Esophagus muscularis mucosa (tissue), 4 donors: ENCODE measurements around the gene AMOTL1. TPM values are rescaled to one million over a fixed set of nuclear protein-coding genes. Genes with fewer than 3 reads are reported as not detected.

ENCODE experiments used
- DNase-seq: peaks from one replicate; pipeline ENCODE4 v3.0.0-alpha.2; 2017; ENCODE audit errors: extremely low spot score
- H3K27ac ChIP-seq, 4 donors: fragments of 200-600 bp; sonication (generic); replicated peaks in 1 of 4; 1 replicate in 3 of 4; 2 replicates in 1 of 4; pipeline ENCODE4 v1.5.1; 2016 to 2019; ENCODE audit warnings: mild to moderate bottlenecking in 1 of 4
- H3K27me3 ChIP-seq, 4 donors: fragments of 200-600 bp; sonication (generic); one replicate each; pipeline versions ENCODE4 v1.5.1 to v1.6.0; 2016 to 2019
- H3K36me3 ChIP-seq, 4 donors: fragments of 200-600 bp; sonication (generic); one replicate each; pipeline ENCODE4 v1.5.1; 2016 to 2019
- H3K4me1 ChIP-seq, 4 donors: fragments of 200-600 bp; sonication (generic); one replicate each; pipeline ENCODE4 v1.5.1; 2016 to 2019
- H3K4me3 ChIP-seq, 4 donors: fragments of 200-600 bp; sonication (generic); 1 replicate in 2 of 4; 2 replicates in 2 of 4; pipeline ENCODE4 v1.5.1; 2016 to 2019; ENCODE audit warnings: mild to moderate bottlenecking in 4 of 4, moderate library complexity in 1 of 4
- H3K9me3 ChIP-seq, 4 donors: fragments of 200-600 bp; sonication (generic); 1 replicate in 3 of 4; 2 replicates in 1 of 4; pipeline ENCODE4 v1.5.1; 2016 to 2019
- EP300 ChIP-seq: sonication (generic); formaldehyde crosslinking; IDR thresholded peaks from one replicate; pipeline ENCODE4 v1.6.1; 2017; ENCODE audit warnings: antibody characterized with exemption
- POLR2A ChIP-seq: fragments of 450-650 bp; IDR thresholded peaks from one replicate; pipeline ENCODE4 v1.6.1; 2017; ENCODE audit warnings: antibody characterized with exemption, moderate library complexity, mild to moderate bottlenecking, low read depth
- POLR2AphosphoS5 ChIP-seq, 2 donors: sonication (generic); formaldehyde crosslinking; IDR thresholded peaks; one replicate each; pipeline ENCODE4 v1.6.1; 2017; ENCODE audit warnings: antibody characterized with exemption in 2 of 2
- WGBS: methylation state at CpG from one replicate; pipeline ENCODE4 v1.1.5; 2018; 5-methylcytosine and 5-hydroxymethylcytosine counted together
- intact Hi-C: fragments of 100-400 bp; cut with DNase I; formaldehyde crosslinking; loops from one replicate; pipeline ENCODE4 v1.15.1; 2023
- total RNA-seq, 4 donors: library from RNA; depleted of rRNA; stranded (reverse); fragments of >200 nt; gene quantifications; one replicate each; pipeline versions ENCODE4 v1.1.0 to v1.2.1, GENCODE V29; 2016
- TF ChIP-seq, protein P1 (sequence below), 3 experiments: fragments of 200-600 bp in 2 of 3; fragments of 450-650 bp in 1 of 3; sonication (generic) in 2 of 3; IDR thresholded peaks; one replicate each; pipeline ENCODE4 v1.5.1; 2017 to 2019; ENCODE audit warnings: antibody characterized with exemption in 3 of 3, mild to moderate bottlenecking in 2 of 3, moderate library complexity in 1 of 3

Gene AMOTL1
- total RNA-seq, 4 donors from 2014 or later = 172 to 259 (median 182) TPM

DNA sequence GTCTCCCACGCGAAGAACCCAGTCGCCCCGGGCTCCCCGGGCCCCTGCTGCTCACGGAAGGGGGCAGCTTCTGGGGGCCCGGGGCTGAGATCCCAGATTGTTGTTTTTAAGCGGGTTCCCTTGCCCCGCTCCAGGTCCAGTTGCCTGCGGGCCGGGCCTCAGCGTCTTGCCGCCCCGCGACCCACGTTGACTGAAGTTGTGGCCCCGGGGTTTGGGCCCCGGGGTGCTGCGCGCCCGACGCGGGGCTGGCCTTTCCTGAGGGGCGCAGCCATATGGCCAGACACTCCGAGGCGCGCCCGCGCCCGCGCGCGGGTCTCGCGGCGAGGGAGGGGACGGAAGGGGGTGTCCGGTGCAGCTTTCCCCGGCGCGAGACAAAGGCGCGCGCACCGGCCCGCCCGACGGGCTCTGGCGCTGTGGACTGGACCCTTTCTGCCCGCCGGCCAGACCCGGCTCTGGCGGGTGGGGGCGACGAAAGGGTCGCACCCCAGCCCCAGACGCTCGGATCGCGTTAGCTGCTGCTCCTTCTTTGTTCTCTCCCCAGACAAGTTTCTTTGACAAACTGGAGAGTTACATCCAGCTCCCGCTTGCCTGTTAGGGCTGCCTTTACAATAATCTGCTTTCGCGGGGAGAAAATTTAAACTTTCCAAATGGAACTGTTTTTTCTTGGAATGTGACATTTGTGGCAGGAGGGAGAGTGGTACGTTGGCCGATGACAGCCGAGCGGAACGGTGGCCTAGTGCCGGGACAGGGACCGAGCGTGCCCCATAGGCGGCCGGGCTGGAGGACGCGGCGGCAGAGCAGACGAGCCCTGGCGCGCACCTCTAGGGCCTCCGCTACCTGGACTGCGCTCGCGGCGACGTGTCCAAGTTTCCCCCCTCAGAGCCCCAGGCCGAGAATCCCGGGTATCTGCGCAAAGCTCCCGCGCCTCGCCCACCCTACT, 716 bp downstream of the AMOTL1 start:
- WGBS = under 1% methylated on average over 15 of the region's 91 CpGs
- TF ChIP-seq POLR2AphosphoS5 (IDR thresholded peaks at IDR 0.05) = peak; percentile 3 to 45
- TF ChIP-seq, protein P1, sequence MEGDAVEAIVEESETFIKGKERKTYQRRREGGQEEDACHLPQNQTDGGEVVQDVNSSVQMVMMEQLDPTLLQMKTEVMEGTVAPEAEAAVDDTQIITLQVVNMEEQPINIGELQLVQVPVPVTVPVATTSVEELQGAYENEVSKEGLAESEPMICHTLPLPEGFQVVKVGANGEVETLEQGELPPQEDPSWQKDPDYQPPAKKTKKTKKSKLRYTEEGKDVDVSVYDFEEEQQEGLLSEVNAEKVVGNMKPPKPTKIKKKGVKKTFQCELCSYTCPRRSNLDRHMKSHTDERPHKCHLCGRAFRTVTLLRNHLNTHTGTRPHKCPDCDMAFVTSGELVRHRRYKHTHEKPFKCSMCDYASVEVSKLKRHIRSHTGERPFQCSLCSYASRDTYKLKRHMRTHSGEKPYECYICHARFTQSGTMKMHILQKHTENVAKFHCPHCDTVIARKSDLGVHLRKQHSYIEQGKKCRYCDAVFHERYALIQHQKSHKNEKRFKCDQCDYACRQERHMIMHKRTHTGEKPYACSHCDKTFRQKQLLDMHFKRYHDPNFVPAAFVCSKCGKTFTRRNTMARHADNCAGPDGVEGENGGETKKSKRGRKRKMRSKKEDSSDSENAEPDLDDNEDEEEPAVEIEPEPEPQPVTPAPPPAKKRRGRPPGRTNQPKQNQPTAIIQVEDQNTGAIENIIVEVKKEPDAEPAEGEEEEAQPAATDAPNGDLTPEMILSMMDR (IDR thresholded peaks at IDR 0.05) = no peak
- Histone ChIP-seq H3K27me3 (no peaks in the 10 kb centered on the region), H3K4me3 (peak overlapping the region; percentile 69 to 98 (median 86)), H3K27ac (peak overlapping the region; percentile 90 to 99 (median 96)), H3K36me3 (no peaks in the 10 kb centered on the region), H3K9me3 (no peaks in the 10 kb centered on the region), H3K4me1 (peaks cover 22 to 79% (median 67%) of the 10 kb centered on the region in 4 donors)
- DNase-seq = no peak
- intact Hi-C loops = loop anchor here (10.0 kb wide), 1 partner anchor 144 kb away; no protein-coding TSS in a partner anchor

DNA sequence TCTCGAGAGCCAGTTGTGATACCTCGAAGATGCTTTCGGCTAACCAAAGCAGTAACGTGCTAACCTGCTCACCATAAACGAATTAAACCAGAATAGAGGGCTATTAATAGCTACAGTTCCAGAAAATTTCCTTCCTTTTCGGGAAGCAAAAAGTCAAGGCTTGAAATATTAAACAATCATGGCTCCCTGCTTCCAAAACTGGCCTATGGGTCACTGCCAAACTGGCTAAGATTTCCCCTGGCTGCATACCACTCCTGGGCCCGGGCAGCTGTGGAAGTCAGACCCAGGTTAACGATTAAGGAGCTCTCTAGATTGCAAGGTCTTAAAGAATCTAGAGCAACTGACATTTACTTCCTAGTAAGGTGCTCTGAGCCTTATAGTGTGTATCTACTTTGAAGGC, 1.7 kb downstream of the AMOTL1 start:
- DNase-seq = no peak
- Histone ChIP-seq H3K4me1 (peaks cover 32 to 84% (median 74%) of the 10 kb centered on the region in 4 donors), H3K27me3 (no peaks in the 10 kb centered on the region), H3K4me3 (peak overlapping the region; percentile 69 to 98 (median 86)), H3K36me3 (no peaks in the 10 kb centered on the region), H3K9me3 (no peaks in the 10 kb centered on the region), H3K27ac (peak overlapping the region; percentile 90 to 99 (median 96))
- TF ChIP-seq POLR2AphosphoS5 (IDR thresholded peaks at IDR 0.05) (no peak), EP300 (no peak), POLR2A (no peak)
- TF ChIP-seq, protein P1 (IDR thresholded peaks at IDR 0.05) = no peak
- WGBS = 10% methylated on average over 8 of the region's 8 CpGs
- intact Hi-C loops = loop anchor here (10.0 kb wide), 2 partner anchors 105 to 145 kb away; no protein-coding TSS in a partner anchor

DNA sequence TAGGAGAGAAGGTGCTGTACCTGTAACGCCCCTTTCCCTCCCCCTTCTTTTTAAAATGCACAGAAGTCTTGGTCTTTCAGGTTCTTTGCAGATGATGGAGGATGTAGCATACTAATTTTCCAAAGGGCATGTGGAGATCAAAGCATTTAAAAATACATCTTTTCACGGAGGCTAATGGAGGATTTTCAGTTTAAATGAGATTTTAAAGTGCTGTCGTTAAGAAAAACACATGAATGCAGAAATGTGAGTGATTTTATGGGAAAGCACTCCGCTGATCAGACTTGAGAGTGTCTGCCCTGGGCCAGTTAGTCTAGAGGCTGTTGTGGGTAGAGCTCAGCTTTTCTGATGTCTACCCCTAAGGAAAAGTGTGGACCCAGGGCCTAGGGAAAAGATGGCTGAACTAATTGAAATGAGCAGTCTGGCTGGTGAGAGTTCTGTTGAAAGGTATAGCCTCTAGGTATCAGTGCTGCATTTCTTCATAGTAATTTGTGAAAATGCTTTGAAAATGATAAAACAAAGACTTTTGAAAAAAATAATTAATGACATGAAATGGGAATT, 2.5 kb downstream of the AMOTL1 start:
- no peaks in the 10 kb centered on the region for H3K9me3 ChIP-seq
- TF ChIP-seq POLR2AphosphoS5 (IDR thresholded peaks at IDR 0.05) = no peak
- H3K27ac ChIP-seq = peak overlapping the region; percentile 90 to 99 (median 96)
- no peaks in the 10 kb centered on the region for H3K36me3 ChIP-seq
- 41% methylated on average over 4 of the region's 4 CpGs for WGBS
- peak overlapping the region; percentile 69 to 98 (median 86) for H3K4me3 ChIP-seq
- no peaks in the 10 kb centered on the region for H3K27me3 ChIP-seq
- DNase-seq = no peak
- peaks cover 38 to 86% (median 78%) of the 10 kb centered on the region in 4 donors for H3K4me1 ChIP-seq
- intact Hi-C loops = loop anchor here (10.0 kb wide), 1 partner anchor 104 kb away; no protein-coding TSS in a partner anchor

DNA sequence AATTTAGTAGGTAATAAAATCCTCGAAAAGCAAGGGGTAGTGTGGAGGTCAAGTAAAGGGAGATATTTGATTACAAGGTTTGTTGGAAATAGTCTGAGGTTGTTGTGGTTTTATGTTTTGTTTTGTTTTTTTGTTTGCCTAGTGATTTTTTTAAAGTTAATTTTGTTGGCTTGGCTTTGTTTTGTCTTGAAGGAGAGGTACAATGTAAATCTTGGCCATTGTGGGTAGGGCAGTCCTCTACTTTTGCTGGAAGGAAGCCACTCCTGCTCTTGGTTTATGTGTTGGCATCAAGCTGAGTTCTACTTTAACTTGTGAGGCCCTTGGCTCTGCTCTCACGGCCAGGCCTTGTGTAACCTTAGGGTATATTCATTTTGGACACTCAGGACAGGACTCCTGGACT, 3.2 kb downstream of the AMOTL1 start:
- no peak for DNase-seq
- H3K27me3 ChIP-seq = no peaks in the 10 kb centered on the region
- peaks cover 46 to 86% (median 80%) of the 10 kb centered on the region in 4 donors for H3K4me1 ChIP-seq
- peak overlapping the region; percentile 69 to 98 (median 86) for H3K4me3 ChIP-seq
- intact Hi-C loops = loop anchor here (10.0 kb wide), 1 partner anchor 103 kb away; no protein-coding TSS in a partner anchor
- no peak for TF ChIP-seq EP300
- TF ChIP-seq POLR2A = no peak
- no peak for TF ChIP-seq POLR2AphosphoS5 (IDR thresholded peaks at IDR 0.05)
- TF ChIP-seq, protein P1 (IDR thresholded peaks at IDR 0.05) = no peak
- no peaks in the 10 kb centered on the region for H3K9me3 ChIP-seq
- H3K36me3 ChIP-seq = no peaks in the 10 kb centered on the region
- WGBS = 30% methylated on average over 2 of the region's 2 CpGs
- peak overlapping the region; percentile 90 to 99 (median 96) for H3K27ac ChIP-seq

DNA sequence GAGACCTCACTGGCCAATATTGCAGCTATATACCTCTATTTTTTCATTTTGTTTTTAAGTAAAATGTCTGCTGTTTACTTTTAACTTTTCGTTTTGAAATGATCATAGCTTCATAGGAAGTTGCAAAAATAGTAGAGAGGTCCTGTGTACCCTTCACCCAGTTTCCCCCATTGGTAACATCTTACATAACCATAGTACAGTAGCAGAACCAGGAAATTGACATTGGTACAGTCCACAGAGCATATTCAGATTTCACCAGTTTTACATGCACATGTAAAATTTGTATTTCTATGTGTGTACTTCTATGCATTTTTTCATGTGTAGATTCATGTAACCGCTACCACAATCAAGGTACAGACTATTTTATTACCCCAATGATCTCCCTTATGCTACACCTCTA, 3.8 kb downstream of the AMOTL1 start:
- intact Hi-C loops = loop anchor here (10.0 kb wide), 1 partner anchor 103 kb away; no protein-coding TSS in a partner anchor
- H3K4me1 ChIP-seq = peaks cover 51 to 86% (median 80%) of the 10 kb centered on the region in 4 donors
- H3K27me3 ChIP-seq = no peaks in the 10 kb centered on the region
- peak overlapping the region in 1 of 4 donors; percentile 69 for H3K4me3 ChIP-seq
- 81% methylated on average over 2 of the region's 2 CpGs for WGBS
- TF ChIP-seq POLR2A (no peak), EP300 (no peak), POLR2AphosphoS5 (IDR thresholded peaks at IDR 0.05) (no peak)
- TF ChIP-seq, protein P1 (IDR thresholded peaks at IDR 0.05) = no peak
- H3K9me3 ChIP-seq = no peaks in the 10 kb centered on the region
- no peaks in the 10 kb centered on the region for H3K36me3 ChIP-seq
- DNase-seq = no peak
- H3K27ac ChIP-seq = peak overlapping the region; percentile 90 to 99 (median 96)
